Stimulated activated CD4-positive, alpha-beta T cell treated with anti-CD3 and anti-CD28 coated beads, TNF-alpha, amount 100 ng/mL, for 1 hour (primary cell): Measurements from ENCODE around the gene LIMK2.
"Not testable (repeated sequence)": the region's sequence is repeated elsewhere in the genome, so short reads cannot be mapped to it uniquely, and the experiment has no call there.

Experiments
- DNase-seq, 3 donors: peaks; one replicate each; pipeline ENCODE4 v3.0.0-alpha.2; 2020; ENCODE audit warnings: low read depth in 3 of 3, low spot score in 1 of 3

Gene LIMK2

DNA sequence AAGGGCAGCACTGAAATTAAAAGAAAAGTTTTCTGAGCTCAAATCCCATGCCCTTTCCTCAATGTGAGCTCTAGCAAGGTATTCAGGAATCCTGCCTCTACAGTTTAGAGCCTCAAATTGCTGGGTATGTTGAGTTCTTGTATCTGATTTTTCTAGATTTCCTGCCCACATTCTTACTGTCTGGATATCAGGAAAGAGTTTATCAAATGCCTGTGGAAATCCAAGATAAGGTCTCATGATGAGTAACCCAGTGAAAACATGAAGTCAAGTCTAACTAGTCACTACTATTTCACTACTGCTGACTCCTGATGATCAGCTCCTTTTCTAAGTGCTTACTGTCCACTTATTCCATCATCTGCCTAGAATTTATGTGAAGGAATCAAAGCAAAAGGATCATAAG, 29.8 kb downstream of the LIMK2 start:
- no peak for DNase-seq

DNA sequence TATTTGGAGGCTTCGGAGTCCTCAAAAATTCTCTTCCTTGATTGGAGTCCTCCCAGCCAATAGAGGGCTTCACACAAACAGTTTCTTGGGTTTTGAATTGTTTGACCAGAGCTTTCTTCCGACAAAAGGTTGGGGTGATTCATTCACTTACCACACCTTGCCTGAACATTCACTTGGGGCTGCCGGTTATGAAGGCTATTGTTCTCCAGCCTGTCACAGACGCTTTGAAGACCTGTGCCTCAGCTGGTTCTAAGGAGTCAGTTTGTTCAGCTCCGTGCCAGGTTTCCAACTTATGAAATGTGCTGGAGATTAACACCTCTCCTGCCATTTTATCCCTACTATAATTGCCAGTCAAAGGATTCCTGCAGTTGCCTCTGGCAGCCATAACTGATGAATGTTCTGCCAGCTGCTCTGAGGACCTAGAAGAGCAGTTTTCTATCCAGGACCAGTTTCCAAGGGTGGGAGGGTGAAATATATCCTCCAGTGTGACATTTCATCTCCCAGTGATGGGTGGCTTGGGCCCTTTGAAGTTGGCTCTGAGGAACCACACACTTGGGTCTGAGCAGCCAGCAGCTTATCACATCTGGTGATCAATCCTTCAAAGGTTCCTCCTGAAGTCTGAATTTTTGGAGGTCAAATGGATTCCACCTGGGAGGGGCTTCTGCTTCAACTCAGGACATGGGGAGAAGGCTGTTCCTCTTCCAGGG, 31.4 kb downstream of the LIMK2 start:
- DNase-seq: no peak

DNA sequence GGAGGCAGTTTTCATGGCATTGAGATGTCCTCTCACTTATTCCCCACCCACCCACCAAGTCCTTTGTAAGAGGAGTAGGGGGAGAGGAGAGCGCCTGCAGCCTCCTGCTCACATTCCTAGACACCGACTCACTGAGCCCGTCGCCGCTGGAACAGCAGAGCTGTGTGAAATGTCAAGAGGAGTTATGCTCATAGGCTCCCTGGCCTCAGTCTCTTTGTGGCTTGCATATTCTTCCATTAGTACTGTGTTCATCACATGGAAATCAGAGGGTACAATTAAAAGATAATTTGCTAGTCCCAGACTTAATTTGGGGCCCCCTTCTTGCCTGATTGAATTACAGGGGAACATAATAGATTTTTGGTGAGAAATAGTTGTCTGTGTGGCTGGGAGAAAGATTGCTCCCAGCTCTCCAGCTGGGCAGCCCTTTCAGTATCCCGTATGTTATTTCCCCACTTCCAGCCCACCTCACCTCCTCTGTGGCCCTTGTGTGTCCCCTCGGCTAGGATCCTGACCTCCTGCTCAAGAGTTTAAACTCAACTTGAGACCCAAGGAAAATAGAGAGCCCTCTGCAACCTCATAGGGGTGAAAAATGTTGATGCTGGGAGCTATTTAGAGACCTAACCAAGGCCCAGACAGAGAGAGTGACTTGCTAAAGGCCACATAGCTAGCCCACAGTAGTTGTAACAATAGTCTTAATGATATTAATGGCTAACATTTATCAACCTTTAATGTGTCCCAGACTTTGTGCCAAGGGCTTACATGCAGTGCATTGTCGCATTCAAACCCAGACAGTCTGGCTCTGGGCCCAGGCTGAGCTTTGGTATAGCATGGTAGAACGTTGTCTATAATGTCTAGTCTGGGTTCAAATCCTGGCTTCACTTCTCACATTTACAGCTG, 32.2 kb downstream of the LIMK2 start:
- no peak for DNase-seq

DNA sequence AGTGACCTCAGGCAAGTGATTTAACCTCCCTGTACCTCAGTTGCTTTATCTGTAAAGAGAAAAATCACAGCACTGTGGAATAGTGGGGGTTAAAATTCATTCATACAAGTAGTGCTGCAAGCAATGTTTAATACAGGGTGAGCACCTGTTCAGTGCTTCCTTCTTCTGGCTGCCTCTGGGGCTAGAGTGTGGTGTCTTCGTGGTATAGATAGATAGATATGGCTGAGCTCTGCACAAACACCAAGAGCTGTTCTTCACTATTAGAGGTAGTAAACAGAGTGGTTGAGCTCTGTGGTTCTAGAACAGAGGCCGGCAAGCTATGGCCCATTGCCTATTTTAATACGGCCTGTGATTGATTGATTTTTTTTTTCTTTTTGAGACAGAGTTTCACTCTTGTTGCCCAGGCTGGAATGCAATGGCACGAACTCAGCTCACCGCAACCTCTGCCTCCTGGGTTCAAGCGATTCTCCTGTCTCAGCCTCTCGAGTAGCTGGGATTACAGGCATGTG, 32.9 kb downstream of the LIMK2 start:
- DNase-seq: no peak

DNA sequence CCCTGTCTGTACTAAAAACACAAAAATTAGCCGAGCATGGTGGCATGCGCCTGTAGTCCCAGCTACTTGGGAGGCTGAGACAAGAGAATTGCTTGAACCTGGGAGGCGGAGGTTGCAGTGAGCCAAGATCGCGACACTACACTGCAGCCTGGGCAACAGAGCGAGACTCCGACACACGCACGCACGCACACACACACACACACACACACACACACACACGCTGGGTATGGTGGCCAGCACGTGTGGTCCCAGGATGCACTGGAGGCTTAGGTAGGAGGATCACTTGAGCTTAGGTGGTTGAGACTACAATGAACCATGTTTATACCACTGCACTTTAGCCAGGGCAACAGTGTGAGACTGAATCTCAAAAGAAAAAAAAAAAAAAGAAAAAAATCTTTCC, 33.9 kb downstream of the LIMK2 start:
- DNase-seq: not testable (repeated sequence)

DNA sequence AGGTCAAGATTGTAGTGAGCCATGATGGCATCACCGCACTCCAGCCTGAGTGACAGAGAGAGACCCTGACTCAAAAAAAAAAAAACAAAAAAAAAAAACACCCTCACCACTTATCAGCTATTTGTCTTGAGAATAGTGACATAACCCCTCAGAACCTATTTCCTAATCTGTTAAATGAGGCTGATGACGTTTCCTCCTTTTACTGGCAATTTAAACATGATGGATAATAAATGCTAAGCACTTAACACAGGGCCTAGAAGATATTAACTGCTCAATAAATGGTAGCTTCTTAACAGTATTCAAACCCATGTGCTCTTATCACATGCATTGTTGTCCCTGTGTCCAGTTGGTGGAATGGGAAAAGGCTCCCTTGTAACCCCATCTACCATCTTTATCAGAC, 34.6 kb downstream of the LIMK2 start:
- no peak for DNase-seq

DNA sequence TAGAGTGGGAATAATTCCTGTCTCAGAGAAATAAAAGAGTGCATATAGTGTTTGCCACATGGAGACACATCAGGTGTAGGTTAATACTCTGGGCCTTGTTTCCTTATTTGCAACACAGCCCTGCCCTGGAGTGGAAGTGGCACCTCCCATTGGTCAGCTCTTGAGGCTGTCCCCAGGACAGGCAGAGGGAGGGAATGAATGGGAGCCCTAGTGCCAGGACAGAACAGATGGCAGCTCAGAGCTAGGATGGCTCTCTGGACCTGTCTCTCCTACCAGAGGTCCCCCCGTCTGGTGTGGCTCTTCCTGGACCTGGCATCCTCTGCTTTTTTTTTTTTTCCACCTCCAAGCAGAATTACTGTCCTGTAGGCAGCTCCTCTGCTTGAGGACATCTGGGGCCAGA, 35.6 kb downstream of the LIMK2 start:
- no peak for DNase-seq

DNA sequence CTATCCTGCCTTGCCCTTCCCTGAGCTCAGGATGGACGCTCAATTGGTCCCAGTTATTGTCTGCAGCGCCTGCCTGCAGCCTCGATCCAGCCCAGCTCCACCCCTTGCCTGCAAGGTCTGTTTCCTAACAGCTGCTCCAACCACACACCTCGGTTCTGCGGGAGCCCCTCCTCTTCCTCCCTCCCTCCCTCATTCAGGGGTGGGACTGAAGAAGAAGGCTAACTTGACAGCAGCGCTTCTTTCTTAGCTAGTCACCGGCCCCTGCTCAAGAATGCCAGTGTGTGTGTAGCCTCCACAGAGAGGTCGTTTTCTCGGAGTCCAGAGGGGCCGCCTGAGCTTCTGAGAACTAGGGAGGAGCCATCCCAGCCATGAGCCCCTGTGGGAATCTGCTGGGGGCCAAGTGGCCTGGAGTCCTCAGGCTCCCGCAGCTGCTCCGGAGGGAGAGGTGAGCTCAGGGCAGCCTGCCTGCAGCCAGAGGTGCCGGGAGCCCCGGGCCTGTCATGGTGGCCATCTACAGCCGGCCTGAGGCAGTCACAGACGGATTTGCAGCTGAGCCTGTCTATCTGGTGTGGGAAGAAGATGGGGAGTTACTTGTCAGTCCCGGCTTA, 36.1 kb downstream of the LIMK2 start:
- peak; percentile 28 to 35 (median 32) for DNase-seq

DNA sequence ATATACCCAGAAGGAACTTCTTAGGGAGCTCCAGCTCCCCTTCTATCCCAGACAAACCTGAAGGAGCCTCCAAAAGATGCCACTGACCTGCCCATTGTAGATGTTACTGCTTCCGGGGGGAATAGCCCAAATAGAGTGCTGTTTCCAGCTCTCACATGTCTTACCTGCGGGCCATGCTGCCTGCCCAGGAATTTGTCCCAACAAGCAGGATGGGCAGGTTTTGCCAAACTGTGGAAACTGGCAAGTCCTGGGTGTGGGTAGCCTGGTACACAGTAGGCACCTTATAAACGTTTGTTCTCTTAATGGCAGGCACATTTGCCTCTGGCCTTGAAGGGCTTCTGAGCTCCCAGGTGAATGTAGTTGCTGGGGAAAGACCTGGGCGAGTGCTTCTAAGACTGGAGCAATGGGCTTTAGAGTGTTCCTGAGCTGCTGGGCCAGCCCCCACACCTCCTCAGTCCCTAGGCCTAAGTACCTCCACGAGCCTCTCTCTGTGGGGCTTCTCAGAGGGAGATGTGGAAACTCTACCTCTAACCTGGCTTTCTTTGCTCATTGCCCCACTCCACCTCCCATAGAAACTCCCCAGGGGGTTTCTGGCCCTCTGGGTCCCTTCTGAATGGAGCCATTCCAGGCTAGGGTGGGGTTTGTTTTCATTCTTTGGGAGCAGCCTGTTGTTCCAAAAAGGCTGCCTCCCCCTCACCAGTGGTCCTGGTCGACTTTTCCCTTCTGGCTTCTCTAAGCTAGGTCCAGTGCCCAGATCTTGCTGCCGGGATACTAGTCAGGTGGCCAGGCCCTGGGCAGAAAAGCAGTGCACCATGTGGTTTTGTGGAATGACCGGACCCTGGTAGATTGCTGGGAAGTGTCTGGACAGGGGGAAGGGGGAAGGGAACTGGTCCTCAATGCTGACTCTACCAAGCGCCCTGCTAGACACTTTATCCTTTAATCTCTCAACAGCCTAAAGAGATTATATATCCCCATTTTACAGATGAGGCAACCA, 37.2 kb downstream of the LIMK2 start:
- DNase-seq: no peak

DNA sequence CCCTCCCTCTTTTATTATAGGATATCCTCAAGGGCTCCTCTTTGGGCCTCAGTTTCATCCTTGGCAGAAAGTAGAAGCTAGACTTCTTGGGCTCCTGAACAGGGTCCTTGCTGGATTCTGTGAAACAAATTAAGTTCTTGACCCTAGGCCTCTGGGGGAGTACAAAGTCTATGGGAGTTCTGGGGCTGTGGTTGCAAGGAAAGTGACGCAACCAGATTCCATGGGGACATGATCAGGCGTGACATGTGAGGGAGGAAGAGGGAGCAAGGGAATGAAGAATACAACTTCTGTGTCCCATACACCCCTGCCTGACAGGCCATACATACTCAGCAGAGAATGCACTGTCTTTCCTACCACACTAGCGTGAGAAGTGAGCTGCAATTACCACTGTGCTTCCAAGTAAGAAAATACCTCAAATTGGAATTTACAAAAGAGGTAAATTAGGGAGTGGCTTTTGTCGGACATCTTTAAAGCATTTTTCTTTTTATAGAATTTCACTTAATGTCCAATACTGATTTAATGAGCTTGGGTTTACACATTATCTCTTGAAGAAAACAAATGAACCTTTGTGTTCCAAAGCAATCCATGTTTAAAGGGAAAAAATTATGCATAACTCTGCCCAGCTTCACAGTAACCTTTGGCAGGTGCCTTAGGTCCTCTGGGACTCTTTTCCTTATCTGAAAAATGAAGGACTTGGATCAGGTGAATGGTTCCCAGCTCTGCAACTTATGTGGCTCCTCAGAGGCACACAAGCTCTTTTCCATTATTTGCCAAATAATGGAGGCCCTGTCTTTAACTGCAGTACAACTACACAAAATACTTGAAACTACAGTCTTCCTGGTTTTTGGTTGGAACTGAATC, 38.9 kb downstream of the LIMK2 start:
- DNase-seq: no peak

DNA sequence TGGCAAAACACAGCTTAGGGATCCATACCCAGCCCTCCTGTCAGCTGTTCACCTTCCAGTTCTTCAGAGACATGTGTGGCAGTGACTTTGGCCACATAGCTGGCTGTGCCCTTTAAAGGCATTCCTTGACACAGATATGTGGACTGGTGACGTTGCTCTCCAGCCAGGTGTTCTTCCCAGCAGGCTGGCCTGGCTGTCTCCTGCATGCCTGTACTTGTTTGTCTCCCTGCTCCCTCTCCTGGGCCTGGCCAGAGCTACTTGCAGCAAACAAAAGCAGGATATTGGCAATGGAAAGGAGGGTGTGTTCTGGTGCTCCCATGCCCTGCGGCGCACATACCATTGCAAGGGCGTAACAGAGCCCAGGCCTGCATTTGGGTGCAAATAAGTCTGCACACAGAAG, 41.9 kb downstream of the LIMK2 start:
- no peak for DNase-seq

DNA sequence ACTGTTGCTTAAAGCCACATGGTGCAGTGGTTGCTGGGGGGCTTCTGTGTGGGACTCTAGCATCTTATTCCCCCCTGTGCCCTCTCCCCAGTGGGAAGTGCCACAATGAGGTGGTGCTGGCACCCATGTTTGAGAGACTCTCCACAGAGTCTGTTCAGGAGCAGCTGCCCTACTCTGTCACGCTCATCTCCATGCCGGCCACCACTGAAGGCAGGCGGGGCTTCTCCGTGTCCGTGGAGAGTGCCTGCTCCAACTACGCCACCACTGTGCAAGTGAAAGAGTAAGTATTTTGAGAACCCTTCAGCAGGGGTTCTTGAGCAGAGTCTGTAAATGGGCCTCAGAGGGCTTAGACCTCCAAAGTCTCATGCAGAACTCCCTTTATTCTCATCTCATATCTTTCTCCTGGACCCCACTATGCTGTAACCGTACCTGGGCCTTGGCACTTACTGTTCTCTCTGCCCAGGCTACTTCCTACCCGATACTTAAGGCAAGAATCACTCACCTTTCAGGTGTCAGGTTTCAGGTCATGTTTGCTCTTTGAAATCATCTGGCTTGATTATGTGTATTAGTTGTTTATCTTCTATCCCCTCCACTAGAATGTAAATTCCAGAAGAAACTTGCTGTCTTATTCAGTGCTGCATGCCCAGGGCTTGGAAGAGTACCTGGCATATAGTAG, 47.8 kb downstream of the LIMK2 start:
- no peak for DNase-seq

DNA sequence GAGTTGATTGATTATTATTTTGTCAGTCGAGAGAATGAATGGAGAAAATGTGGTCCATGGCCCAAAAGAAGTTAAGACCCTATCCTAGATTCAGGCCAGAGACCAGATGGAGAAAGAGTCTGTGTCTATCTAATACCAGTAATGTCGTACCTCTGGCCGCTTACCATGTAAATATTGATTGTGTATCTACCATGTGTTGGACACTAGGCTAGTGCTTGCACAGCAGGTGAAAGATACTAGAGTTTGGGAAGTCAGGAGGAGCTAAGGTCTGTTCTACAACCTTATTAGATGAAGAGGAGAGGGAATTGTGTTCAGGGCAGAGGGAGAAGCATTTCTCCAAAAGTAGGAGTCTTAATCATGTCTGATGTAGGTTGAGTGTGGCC, 48.4 kb downstream of the LIMK2 start:
- no peak for DNase-seq

DNA sequence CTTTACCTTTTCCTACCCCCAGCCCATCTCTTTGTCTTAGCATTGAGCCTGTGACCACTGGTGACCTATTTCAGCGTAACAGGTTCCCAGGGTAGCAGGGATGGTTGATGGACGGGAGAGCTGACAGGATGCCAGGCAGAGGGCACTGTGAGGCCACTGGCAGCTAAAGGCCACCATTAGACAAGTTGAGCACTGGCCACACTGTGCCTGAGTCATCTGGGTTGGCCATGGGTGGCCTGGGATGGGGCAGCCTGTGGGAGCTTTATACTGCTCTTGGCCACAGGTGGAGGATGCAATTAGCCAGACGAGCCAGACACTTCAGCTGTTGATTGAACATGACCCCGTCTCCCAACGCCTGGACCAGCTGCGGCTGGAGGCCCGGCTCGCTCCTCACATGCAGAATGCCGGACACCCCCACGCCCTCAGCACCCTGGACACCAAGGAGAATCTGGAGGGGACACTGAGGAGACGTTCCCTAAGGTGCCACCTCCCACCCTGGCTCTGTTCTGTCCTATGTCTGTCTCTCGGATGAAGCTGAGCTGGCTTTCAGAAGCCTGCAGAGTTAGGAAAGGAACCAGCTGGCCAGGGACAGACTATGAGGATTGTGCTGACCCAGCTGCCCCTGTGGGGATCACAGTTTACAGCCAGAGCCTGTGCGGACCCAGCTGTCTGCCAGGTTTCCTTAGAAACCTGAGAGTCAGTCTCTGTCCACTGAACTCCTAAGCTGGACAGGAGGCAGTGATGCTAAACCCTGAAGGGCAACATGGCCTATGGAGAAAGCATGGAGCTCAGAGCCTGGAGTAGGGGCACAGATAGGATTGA, 50.4 kb downstream of the LIMK2 start:
- no peak for DNase-seq

DNA sequence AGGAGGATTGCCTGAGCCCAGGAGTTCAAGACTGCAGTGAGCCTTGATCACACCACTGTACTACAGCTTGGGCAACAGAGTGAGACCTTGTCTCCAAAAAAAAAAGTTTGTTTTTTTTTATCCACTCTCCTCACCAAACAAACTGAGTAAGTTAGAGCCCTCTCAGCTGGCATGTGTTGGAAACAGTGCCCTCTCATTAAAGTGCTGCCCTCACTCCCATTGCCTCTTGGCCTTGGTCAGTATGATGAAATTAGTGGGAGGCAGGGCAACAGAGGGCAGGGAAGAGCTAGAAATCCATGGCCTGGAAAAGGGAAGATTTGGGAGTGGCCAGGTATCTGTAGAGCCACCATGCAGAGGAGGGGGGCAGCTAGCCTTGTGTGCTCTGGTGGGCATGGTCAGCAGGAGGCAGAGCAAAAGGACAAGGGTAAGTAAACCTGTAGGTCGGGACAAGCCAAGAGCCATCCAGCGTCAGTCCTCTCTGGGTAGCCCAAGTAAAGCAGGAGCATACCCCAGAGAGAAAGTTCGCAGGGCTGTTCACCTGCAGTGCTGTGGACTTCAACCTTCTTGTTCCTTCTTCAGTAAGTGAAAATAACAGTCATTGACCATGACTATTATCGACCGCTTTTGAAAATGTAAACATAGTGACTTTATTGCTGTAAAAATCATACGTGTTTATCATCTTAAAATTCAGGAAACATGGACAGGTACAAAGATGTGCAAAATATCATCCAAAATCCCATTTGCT, 52.0 kb downstream of the LIMK2 start:
- DNase-seq: no peak

DNA sequence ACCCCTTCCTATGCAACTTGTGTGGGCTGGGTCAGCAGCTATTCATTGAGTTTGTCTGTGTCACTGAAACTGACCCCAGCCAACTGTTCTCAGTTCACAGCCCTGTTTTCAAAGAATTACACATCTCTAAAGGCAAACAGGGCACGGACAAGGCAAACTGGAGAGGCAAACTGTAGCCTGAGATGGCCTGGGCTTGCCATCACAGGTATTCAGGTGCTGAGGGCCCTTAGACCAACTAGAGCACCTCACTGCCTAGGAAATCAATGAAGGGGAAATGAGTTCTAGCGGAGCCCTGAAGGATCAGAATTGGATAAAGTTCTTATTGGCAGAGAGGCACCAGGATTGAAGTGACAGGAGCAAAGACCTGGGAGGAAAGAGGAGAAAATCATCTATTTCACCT, 56.2 kb downstream of the LIMK2 start:
- no peak for DNase-seq

DNA sequence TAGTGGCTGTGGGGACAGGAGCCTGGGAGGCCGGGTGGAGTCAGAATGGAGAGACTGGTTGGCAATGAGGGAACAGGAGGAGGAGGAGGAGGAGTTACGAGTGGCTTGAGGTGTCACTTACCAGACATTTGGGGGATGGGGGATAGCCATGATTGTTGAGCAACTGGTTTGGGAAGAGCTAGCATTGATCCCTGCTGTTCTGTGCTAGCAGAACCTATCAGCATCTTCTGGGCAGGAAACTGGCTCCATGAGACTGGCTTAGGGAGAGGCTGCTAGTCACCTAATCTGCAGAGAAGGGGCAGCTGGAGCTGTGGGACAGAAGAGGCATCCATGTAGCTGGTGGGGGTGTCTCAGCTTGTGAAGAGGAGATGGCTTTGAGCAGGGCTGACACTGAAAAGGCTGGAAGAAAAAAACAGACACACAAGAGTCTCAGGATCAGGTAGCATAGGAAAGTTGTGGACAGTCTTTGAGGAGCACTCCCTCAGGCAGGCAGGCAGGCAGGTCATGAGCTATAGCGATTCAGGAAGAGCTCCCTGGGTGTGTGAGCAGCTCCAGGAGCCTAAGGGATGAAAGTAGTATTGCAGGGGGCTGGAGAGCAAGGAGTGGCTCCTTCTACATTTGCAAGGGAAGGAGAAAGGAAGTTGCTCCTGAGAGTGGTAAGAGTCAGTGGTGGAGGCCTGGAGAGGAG, 57.9 kb downstream of the LIMK2 start:
- no peak for DNase-seq
